Stimulated activated memory B cell treated with anti-CD40 and anti-IgM and Interleukin-4, amounts not matched to agents 10 μg/mL and 1 μg/mL and 100 μg/mL, for 72 hours (primary cell): ENCODE measurements around the gene GLIPR1.
"Not testable (repeated sequence)": the region's sequence is repeated elsewhere in the genome, so short reads cannot be mapped to it uniquely, and the experiment has no call there.

Experiments used
- ATAC-seq: fragments of 150-1000 bp; cut with Tn5 transposase; 2 replicates; pipeline ENCODE4 v1.10.0; 2021
- H3K27ac Mint-ChIP-seq: one replicate; pipeline ENCODE4 v1.8.0; 2022; ENCODE audit warnings: mild to moderate bottlenecking, mixed read lengths
- H3K27me3 Mint-ChIP-seq: one replicate; pipeline ENCODE4 v1.8.0; 2022; ENCODE audit warnings: mixed read lengths
- H3K36me3 Mint-ChIP-seq: one replicate; pipeline ENCODE4 v1.8.0; 2022; ENCODE audit warnings: mixed read lengths
- H3K4me1 Mint-ChIP-seq: one replicate; pipeline ENCODE4 v1.8.0; 2022; ENCODE audit warnings: mixed read lengths
- H3K4me3 Mint-ChIP-seq: one replicate; pipeline ENCODE4 v1.8.0; 2022; ENCODE audit warnings: mild to moderate bottlenecking, moderate library complexity, mixed read lengths
- H3K9me3 Mint-ChIP-seq: one replicate; pipeline ENCODE4 v1.8.0; 2022; ENCODE audit warnings: mixed read lengths

Gene GLIPR1

DNA sequence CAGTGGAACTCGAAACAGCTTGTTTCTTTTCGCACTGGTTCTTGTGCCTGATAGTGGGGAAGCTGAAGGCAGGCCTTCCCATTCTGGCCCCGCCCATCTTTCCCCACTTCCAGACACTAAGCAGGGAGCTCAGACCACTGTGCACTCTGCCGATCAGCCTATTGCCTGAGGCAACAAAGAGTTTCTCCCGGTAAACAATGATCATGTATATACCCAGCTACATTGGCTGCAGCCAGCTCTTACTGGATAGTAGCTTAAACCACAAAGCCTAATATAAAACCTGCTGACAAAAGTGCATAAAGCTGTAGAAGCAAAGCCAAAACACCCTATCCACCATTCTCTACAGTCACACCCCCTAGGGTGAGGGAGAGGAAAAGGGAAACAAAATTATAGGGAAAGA, 24.7 kb upstream of the GLIPR1 start:
- Mint-ChIP-seq H3K4me3 (no peak overlapping the region), H3K27ac (no peak overlapping the region), H3K27me3 (no peaks in the 10 kb centered on the region), H3K4me1 (no peaks in the 10 kb centered on the region), H3K9me3 (peaks cover 13% of the 10 kb centered on the region), H3K36me3 (peaks cover 10% of the 10 kb centered on the region)
- no peak for ATAC-seq

- peaks cover 13% of the 10 kb centered on the region for H3K9me3 Mint-ChIP-seq
- no peak overlapping the region for H3K27ac Mint-ChIP-seq
- H3K4me1 Mint-ChIP-seq = no peaks in the 10 kb centered on the region
- peaks cover 10% of the 10 kb centered on the region for H3K36me3 Mint-ChIP-seq
- no peak overlapping the region for H3K4me3 Mint-ChIP-seq
- ATAC-seq = no peak
- no peaks in the 10 kb centered on the region for H3K27me3 Mint-ChIP-seq
Measured at GRCh38 chr12:75457191-75457590, 23.4 kb upstream of the GLIPR1 start.

- H3K27ac Mint-ChIP-seq, H3K4me3 Mint-ChIP-seq, H3K27me3 Mint-ChIP-seq, H3K4me1 Mint-ChIP-seq, ATAC-seq: not testable (repeated sequence)
- peaks cover 10% of the 10 kb centered on the region for H3K36me3 Mint-ChIP-seq
- peaks cover 13% of the 10 kb centered on the region for H3K9me3 Mint-ChIP-seq
Measured at GRCh38 chr12:75457866-75458265, 22.7 kb upstream of the GLIPR1 start.

- H3K4me3 Mint-ChIP-seq = no peak overlapping the region
- H3K27ac Mint-ChIP-seq = no peak overlapping the region
- ATAC-seq = no peak
- H3K4me1 Mint-ChIP-seq = no peaks in the 10 kb centered on the region
- H3K27me3 Mint-ChIP-seq = no peaks in the 10 kb centered on the region
- H3K36me3 Mint-ChIP-seq = peaks cover 10% of the 10 kb centered on the region
- H3K9me3 Mint-ChIP-seq = peaks cover 13% of the 10 kb centered on the region
Measured at GRCh38 chr12:75459755-75460154, 20.8 kb upstream of the GLIPR1 start.

GRCh38 chr12:75460204-75460603, 20.4 kb upstream of the GLIPR1 start:
- H3K27me3 Mint-ChIP-seq = no peaks in the 10 kb centered on the region
- H3K4me1 Mint-ChIP-seq = no peaks in the 10 kb centered on the region
- ATAC-seq = no peak
- H3K9me3 Mint-ChIP-seq = peaks cover 13% of the 10 kb centered on the region
- no peak overlapping the region for H3K4me3 Mint-ChIP-seq
- H3K36me3 Mint-ChIP-seq = peaks cover 10% of the 10 kb centered on the region
- H3K27ac Mint-ChIP-seq = no peak overlapping the region

DNA sequence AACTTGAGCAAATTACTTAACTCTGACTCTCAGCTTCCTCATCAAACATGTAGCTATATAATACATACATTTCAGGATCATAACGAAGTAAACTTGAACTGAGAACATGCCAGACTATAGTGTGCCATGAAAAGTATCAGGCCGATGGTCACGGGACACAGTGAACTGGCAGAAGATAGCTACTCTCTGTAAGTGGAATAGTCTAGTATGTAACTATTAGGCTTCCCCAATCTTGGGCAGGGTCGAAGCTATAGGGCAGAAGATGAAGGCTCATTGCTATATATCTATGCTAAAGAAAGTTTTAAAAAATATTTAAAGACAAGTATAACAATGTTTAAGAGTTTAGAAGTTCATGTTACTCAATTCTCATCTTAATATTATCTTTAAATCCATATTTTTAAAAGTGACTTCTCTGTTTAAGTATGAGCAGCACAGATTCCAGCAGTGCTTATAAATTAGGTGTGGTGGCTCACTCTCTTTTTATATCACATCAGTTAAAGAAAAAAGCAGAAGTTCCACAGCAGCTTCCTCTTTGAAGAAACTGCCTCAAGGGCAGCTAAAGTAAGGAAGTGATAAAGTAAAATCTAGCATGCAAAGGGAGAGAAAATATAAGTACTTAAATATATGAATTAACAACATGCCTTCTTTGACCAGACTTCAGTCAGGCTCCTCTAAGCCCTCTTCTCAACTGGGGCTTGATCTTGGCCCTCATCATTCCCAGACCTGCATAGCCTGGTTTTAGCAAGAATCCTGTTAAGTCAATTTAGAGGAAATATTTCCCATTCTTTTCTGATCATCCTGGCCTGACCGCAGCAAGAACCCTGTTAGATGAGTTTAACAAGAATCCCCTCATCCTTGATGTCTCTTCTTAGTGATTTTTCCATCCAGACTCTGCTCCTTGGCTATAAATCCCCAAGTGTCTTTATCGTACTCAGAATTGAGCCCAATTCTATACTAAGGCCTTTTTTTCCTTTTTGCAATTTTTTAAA, 8.4 kb upstream of the GLIPR1 start:
- no peaks in the 10 kb centered on the region for H3K27me3 Mint-ChIP-seq
- H3K4me1 Mint-ChIP-seq = peaks cover 25% of the 10 kb centered on the region
- no peak overlapping the region for H3K4me3 Mint-ChIP-seq
- peak overlapping the region; percentile 85 for H3K27ac Mint-ChIP-seq
- peak; percentile 87 for ATAC-seq
- H3K9me3 Mint-ChIP-seq = no peaks in the 10 kb centered on the region
- H3K36me3 Mint-ChIP-seq = no peaks in the 10 kb centered on the region

- Mint-ChIP-seq H3K27ac (no peak overlapping the region), H3K4me3 (no peak overlapping the region), H3K36me3 (no peaks in the 10 kb centered on the region), H3K9me3 (no peaks in the 10 kb centered on the region), H3K4me1 (peaks cover 45% of the 10 kb centered on the region), H3K27me3 (no peaks in the 10 kb centered on the region)
- ATAC-seq = no peak
Measured at GRCh38 chr12:75474116-75474515, 6.4 kb upstream of the GLIPR1 start.

GRCh38 chr12:75476071-75476470, 4.5 kb upstream of the GLIPR1 start:
- Mint-ChIP-seq H3K27ac (no peak overlapping the region), H3K27me3 (no peaks in the 10 kb centered on the region), H3K36me3 (no peaks in the 10 kb centered on the region), H3K9me3 (no peaks in the 10 kb centered on the region), H3K4me1 (peaks cover 54% of the 10 kb centered on the region), H3K4me3 (no peak overlapping the region)
- no peak for ATAC-seq

GRCh38 chr12:75477137-75477536, 3.4 kb upstream of the GLIPR1 start:
- no peaks in the 10 kb centered on the region for H3K27me3 Mint-ChIP-seq
- H3K4me1 Mint-ChIP-seq = peaks cover 55% of the 10 kb centered on the region
- H3K27ac Mint-ChIP-seq = no peak overlapping the region
- no peaks in the 10 kb centered on the region for H3K9me3 Mint-ChIP-seq
- no peak overlapping the region for H3K4me3 Mint-ChIP-seq
- no peaks in the 10 kb centered on the region for H3K36me3 Mint-ChIP-seq
- ATAC-seq = no peak

- Mint-ChIP-seq H3K27ac (peak overlapping the region; percentile 92), H3K4me1 (peaks cover 66% of the 10 kb centered on the region)
Measured at GRCh38 chr12:75478116-75478794, 2.3 kb upstream of the GLIPR1 start.

GRCh38 chr12:75479963-75480461, 543 bp upstream of the GLIPR1 start:
- ATAC-seq = peak; percentile 22
- peaks cover 6% of the 10 kb centered on the region for H3K36me3 Mint-ChIP-seq
- no peaks in the 10 kb centered on the region for H3K9me3 Mint-ChIP-seq
- peak overlapping the region; percentile 92 for H3K27ac Mint-ChIP-seq
- H3K4me3 Mint-ChIP-seq = peak overlapping the region; percentile 93
- peaks cover 82% of the 10 kb centered on the region for H3K4me1 Mint-ChIP-seq
- no peaks in the 10 kb centered on the region for H3K27me3 Mint-ChIP-seq

More at GRCh38 chr12:75478116-75478794, 2.3 kb upstream of the GLIPR1 start:
- peaks cover 3% of the 10 kb centered on the region for H3K36me3 Mint-ChIP-seq
- peak overlapping the region; percentile 16 for H3K4me3 Mint-ChIP-seq
- H3K27me3 Mint-ChIP-seq = no peaks in the 10 kb centered on the region
- H3K9me3 Mint-ChIP-seq = no peaks in the 10 kb centered on the region
- peak; percentile 68 for ATAC-seq

DNA sequence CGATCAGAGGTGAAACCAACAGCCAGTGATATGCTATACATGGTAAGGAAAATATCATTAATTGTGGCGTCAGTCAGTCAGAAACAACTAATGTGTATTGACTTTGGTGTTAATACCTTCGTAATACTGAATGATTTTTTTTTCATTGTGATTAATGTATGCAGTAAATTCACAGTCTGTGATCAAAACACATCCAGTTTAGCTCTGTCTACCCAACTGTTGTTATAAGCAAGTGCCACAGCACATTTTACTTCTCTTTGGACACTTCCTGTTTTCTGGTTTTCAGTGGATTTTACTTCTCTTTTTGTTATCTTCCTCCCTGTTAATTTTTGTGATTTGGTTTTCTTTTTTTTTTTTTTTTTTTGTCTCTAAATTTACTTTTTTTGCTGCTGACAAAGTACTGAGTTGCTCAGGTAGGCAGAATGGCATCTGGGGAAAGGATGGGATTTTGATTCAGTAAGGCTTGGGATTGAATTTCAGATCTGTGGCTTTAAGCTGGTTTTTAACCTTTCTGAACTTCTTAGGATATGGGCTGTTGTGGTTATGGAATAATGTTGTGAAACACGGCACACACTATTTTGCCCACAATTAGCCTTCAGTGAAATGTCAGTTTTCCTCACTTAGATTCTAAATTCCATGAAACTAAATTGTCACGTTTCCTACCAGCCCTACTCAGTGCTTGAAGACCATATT, 604 bp downstream of the GLIPR1 start:
- Mint-ChIP-seq H3K27me3 (no peaks in the 10 kb centered on the region), H3K36me3 (peaks cover 6% of the 10 kb centered on the region), H3K4me3 (peak overlapping the region; percentile 93), H3K9me3 (no peaks in the 10 kb centered on the region), H3K4me1 (peaks cover 78% of the 10 kb centered on the region), H3K27ac (peak overlapping the region; percentile 92)
- ATAC-seq = peak; percentile 68

- H3K4me3 Mint-ChIP-seq = peak overlapping the region; percentile 93
- no peaks in the 10 kb centered on the region for H3K9me3 Mint-ChIP-seq
- H3K36me3 Mint-ChIP-seq = peaks cover 6% of the 10 kb centered on the region
- H3K27ac Mint-ChIP-seq = peak overlapping the region; percentile 92
- H3K27me3 Mint-ChIP-seq = no peaks in the 10 kb centered on the region
- H3K4me1 Mint-ChIP-seq = peaks cover 75% of the 10 kb centered on the region
- ATAC-seq = no peak
Measured at GRCh38 chr12:75481774-75482173, 1.2 kb downstream of the GLIPR1 start.

- peaks cover 10% of the 10 kb centered on the region for H3K36me3 Mint-ChIP-seq
- peak overlapping the region; percentile 93 for H3K4me3 Mint-ChIP-seq
- H3K4me1 Mint-ChIP-seq = peaks cover 70% of the 10 kb centered on the region
Measured at GRCh38 chr12:75482646-75483045, 2.1 kb downstream of the GLIPR1 start.

DNA sequence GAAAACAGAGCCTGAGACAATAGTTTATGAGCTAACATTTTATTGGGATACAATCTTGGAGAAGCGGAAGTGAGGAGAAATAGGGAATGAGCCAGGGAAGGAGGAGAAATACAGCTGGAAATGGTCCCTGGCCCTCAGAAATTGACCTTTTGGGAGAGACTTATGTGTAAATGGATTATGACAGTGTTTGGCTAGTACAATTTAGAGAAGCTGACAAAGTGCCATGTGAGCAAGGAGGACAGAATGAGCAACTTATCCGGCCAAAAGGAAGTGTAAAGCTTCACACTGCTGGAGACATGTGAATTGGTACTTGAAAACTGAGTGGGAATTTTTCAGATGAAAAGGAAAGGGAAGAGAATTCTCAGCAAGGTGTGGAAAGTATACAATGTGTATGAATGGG, 2.9 kb downstream of the GLIPR1 start:
- Mint-ChIP-seq H3K9me3 (no peaks in the 10 kb centered on the region), H3K27me3 (no peaks in the 10 kb centered on the region), H3K36me3 (peaks cover 11% of the 10 kb centered on the region), H3K4me1 (peaks cover 70% of the 10 kb centered on the region), H3K4me3 (peak overlapping the region; percentile 46), H3K27ac (peak overlapping the region; percentile 92)
- no peak for ATAC-seq

More at GRCh38 chr12:75482646-75483045, 2.1 kb downstream of the GLIPR1 start:
- ATAC-seq = no peak
- Mint-ChIP-seq H3K27ac (peak overlapping the region; percentile 92), H3K9me3 (no peaks in the 10 kb centered on the region), H3K27me3 (no peaks in the 10 kb centered on the region)
